ENCODE measurements around the gene TMEM52. TPM values are rescaled to one million over a fixed set of nuclear protein-coding genes. Genes with fewer than 3 reads are reported as not detected.

The TMEM52 gene
- total and polyA plus RNA-seq, 2 of the 13 experiments (the other 11 are each of a cell fraction or from before 2014, with no cell fraction given), result 13.2 to 18.7 TPM

GRCh38 chr1:1959840-1960479 is 40.9 kb upstream of the TMEM52 start (continued):
- TF ChIP-seq SMC3 (IDR thresholded peaks at IDR 0.05; ENCODE audit: low read length) (peak; percentile 61; the same call in 1 of the 2 replicates), ZKSCAN8 (CRISPR knock-in tag; IDR thresholded peaks at IDR 0.05; ENCODE audit: borderline replicate concordance) (no peak), STAT5B (CRISPR knock-in tag; IDR thresholded peaks at IDR 0.05) (no peak), ZNF788 (CRISPR knock-in tag; IDR thresholded peaks at IDR 0.05; ENCODE audit: borderline replicate concordance) (peak; percentile 63; the same call in 1 of the 2 replicates), ZNF24 (IDR thresholded peaks at IDR 0.05) (no peak), SP2 (CRISPR knock-in tag; IDR thresholded peaks at IDR 0.05) (no peak), POLR2G (IDR thresholded peaks at IDR 0.05; ENCODE audit: low read depth, low read length) (no peak), ARNT (IDR thresholded peaks at IDR 0.05) (no peak), KAT7 (CRISPR knock-in tag; IDR thresholded peaks at IDR 0.05; ENCODE audit: borderline replicate concordance) (no peak), ZNF550 (CRISPR knock-in tag; IDR thresholded peaks at IDR 0.05; ENCODE audit: borderline replicate concordance) (0 out of 2 replicates have a peak, but pooled peaks have one; percentile 61), KLF11 (CRISPR knock-in tag; IDR thresholded peaks at IDR 0.05) (no peak), PREB (CRISPR knock-in tag; IDR thresholded peaks at IDR 0.05) (no peak), ZNF766 (CRISPR knock-in tag; IDR thresholded peaks at IDR 0.05; ENCODE audit: borderline replicate concordance) (peak; percentile 54; the same call in 1 of the 2 replicates), ZSCAN9 (CRISPR knock-in tag; IDR thresholded peaks at IDR 0.05; ENCODE audit: borderline replicate concordance) (no peak), FOXO4 (CRISPR knock-in tag; conservative IDR thresholded peaks at IDR 0.05) (no peak), ZNF207 (IDR thresholded peaks at IDR 0.05; ENCODE audit: borderline replicate concordance) (no peak), ZBTB1 (CRISPR knock-in tag; IDR thresholded peaks at IDR 0.05; ENCODE audit: borderline replicate concordance) (no peak), NR2F6 (IDR thresholded peaks at IDR 0.05) (peak; percentile 75), NR2F6 (CRISPR knock-in tag; IDR thresholded peaks at IDR 0.05) (peak; percentile 80), HNF1A (IDR thresholded peaks at IDR 0.05; ENCODE audit: low read depth) (no peak), HNF1A (CRISPR knock-in tag; IDR thresholded peaks at IDR 0.05; ENCODE audit: borderline replicate concordance) (no peak), GATA4 (IDR thresholded peaks at IDR 0.05; ENCODE audit: borderline replicate concordance, low read depth) (no peak), ETV6 (CRISPR knock-in tag; conservative IDR thresholded peaks at IDR 0.05) (no peak), TBX2 (CRISPR knock-in tag; IDR thresholded peaks at IDR 0.05; ENCODE audit: borderline replicate concordance) (peak; percentile 99), RAD21 (CRISPR knock-in tag; IDR thresholded peaks at IDR 0.05) (peak; percentile 90), MXI1 (IDR thresholded peaks at IDR 0.05; ENCODE audit: borderline replicate concordance, low read depth, low read length) (peak; percentile 75; the same call in 1 of the 3 replicates), GATAD1 (CRISPR knock-in tag; IDR thresholded peaks at IDR 0.05) (peak; percentile 44; the same call in 1 of the 2 replicates), PRMT3 (CRISPR knock-in tag; IDR thresholded peaks at IDR 0.05; ENCODE audit: borderline replicate concordance, low read depth) (no peak)
